GM12892 (cell line): ENCODE data around the gene ERCC6.

Source experiments
- DNase-seq: peaks from one replicate; pipeline ENCODE4 v3.0.0; 2011; ENCODE audit not compliant: insufficient read length
- FAIRE-seq: peaks from 2 replicates; lab custom pipeline; 2011; peaks lifted over from hg19 to GRCh38; lab: Jason Lieb, UNC
- POLR2A ChIP-seq: IDR thresholded peaks from 2 replicates; pipeline ENCODE4 v1.6.1; 2011; ENCODE audit warnings: low read depth, low read length, control low read depth
- POLR2AphosphoS5 ChIP-seq: IDR thresholded peaks from 2 replicates; pipeline ENCODE4 v1.6.1; 2011; ENCODE audit warnings: low read depth, low read length, control low read depth
- TAF1 ChIP-seq: IDR thresholded peaks from 2 replicates; pipeline ENCODE4 v1.6.1; 2011; ENCODE audit warnings: low read depth, mild to moderate bottlenecking, control low read depth, low read length, borderline replicate concordance

ERCC6 gene

DNA sequence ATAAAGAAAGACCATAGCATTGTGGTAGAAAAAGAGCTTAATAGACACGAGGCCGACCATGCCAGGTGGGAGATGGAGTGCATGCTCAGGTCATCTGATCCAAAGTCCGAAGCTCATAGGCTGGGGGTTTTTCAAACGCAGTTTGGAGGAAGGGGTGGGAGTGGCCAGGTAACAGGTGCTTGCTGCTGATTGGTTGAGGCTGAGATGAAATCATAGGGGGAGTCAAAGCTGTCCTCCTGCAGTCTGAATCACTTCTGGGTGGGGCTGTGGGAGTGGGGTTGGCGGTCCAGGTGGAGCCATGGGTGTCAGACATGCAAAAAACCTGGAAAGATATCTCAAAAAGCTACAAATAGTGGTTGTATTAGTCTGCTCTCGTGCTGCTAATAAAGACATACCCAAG lies 2.8 kb upstream of the ERCC6 start:
- no peak for TF ChIP-seq POLR2A
- no peak for TF ChIP-seq TAF1
- TF ChIP-seq POLR2AphosphoS5 = no peak
- FAIRE-seq = no peak
- DNase-seq = no peak

DNA sequence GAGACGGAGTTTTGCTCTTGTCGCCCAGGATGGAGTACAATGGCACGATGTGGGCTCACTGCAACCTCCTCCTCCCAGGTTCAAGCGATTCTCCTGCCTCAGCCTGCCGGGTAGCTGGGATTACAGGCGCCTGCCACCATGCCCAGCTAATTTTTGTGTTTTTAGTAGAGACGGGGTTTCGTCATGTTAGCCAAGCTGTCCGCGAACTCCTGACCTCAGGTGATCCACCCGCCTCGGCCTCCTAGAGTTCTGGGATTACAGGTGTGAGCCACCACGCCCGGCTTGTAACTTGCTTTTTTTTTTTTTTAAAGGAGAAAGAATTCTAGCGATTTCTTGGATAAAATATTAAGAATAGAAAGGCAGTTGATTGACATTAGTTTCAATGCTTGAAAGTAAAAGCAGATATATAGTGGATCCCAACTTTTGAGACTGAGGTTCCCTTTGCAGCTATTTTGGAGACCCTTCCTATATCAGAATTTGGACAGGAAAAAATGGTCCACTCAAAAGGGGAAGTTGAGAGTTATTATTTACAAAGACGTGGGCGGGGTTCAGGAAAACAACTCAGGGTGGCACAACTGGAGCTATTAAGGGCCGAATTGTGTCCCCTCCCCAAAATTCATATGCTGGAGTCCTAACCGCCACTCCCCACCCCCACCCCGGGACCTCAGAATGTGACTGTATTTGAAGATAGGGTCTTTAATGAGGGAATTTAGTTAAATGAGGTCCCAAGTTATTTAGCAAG lies 1.3 kb upstream of the ERCC6 start:
- TF ChIP-seq TAF1 (no peak), POLR2A (no peak), POLR2AphosphoS5 (no peak)
- no peak for FAIRE-seq
- no peak for DNase-seq

DNA sequence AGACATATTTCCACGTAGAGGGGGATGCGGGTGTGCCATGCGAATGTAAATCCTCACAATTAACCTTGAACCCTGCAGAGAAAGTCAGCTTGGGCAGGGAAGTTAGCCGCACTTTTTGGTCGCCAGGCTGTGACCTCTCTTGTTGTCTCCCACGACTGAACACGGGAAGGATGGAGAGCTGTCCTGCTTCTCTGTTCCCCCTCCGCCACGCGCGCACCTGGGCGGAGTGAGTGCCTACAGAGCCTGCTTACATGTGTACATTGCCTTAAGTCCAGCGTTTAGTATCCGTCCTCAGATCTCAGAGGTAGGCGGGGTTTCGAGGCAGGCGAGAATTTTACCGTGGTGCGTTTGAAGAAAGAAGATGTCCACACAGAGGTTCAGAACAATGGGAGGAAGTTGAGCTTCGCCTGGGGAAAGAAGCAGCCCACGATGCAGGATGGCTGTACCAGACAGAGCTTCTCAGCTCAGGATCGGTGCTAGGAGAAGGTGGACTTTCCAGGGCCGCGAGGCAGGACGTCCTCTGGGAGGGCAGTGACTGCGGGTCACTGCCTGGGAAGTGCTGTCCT lies 482 bp upstream of the ERCC6 start:
- TF ChIP-seq TAF1 (no peak), POLR2AphosphoS5 (no peak)
- DNase-seq = peak; percentile 23
- no peak for FAIRE-seq

DNA sequence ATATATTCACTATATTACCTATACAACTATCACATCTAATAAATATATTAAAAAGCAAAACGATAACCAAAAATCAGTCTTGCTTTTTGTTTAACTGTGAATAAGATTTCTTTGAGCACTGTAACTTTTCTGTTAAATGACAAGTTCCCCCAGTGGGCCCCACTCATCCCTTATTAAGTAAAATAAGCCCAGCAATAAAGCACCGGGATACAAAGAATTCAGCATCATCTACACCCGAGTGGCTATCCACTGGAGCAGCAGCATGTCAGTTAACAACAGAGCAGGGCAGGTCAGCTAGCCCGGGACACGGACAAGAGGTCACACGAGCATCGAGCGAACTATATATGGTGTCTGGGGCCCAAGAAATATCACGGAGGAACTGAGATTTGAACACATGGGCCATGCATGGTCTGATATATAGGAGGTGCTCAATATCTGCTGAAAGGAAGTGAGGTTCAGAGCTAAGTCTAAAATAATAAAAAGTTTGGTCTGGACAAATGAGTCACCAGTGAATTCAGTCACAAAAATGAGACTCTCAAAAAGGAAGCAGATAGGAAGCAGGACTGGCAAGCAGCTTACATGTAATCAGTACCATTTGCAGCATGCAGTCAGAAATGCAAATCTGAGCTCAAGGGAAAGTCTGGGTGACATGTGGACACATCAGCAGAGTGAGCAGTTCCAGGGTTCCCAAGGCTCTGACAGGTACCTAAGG lies 4.1 kb downstream of the ERCC6 start:
- FAIRE-seq = peak; percentile 89
- peak; percentile 36 for DNase-seq
- TF ChIP-seq POLR2A = no peak; the same call in 1 of the 2 replicates
- no peak for TF ChIP-seq POLR2AphosphoS5
- no peak for TF ChIP-seq TAF1

DNA sequence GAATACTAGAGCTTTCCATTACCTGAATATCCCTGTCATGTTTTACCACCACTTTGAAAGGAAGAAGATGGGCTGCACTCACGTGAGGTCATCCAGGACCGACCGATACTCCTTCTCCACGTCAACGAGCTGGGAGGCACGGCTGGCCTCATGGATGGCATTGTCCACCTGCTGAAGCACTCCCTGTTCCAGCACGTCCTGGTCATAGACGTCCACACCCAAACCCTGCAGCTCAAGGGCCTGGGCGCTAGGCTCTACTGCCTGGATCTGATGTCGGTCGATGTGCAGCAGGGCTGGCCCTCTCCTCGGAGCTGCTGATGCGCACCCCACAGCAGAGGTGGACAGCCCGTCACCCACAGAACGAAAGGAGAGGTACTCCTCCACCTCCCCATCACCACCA lies 6.5 kb downstream of the ERCC6 start:
- DNase-seq = no peak
- FAIRE-seq = no peak
- no peak for TF ChIP-seq POLR2AphosphoS5
- TF ChIP-seq TAF1 = no peak
- no peak for TF ChIP-seq POLR2A

DNA sequence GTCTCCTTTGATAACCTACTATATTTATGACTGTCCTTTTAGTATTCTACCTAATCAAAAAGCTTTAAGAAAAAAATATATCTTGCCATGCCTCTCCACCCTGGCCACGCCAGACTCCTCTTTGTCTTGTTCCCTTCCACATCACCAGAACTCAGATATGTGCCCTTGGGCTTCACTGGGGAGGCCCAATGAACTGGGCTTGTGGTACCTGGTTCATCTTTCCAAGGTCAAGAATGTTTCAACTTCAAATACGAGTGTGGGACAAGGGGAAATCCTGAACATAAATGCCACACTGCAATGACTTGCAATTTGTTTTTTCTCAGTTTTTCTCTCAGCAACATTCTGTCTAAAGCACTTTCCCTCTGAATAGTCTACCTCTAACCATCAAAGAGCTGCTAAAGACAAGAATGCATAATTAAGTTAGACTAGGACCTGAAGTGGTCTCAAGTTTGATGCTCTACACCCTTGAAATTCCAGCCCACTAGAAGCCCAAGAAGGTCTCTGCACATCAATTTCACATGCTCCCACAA lies 9.9 kb downstream of the ERCC6 start:
- FAIRE-seq = no peak
- TF ChIP-seq POLR2AphosphoS5 = no peak
- TF ChIP-seq POLR2A = no peak
- TF ChIP-seq TAF1 = no peak

DNA sequence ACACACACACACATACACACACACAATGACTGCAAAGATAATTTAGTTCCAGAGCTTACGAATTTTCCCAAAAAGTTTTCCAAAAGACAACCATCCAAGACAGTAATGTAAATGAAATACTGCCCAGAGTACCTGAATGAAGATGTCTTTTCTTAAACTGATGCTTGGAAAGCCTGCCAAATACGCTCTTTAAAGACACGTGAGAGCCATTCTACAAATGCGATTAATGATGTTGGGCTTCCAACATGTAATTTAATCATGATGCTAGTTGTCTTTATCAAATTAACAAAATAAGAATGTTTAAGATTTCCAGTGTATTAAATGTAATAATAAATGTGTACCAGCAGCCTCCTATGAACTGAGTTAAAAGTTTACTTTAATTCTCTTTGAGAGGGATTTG lies 11.1 kb downstream of the ERCC6 start:
- no peak for TF ChIP-seq POLR2A
- no peak for TF ChIP-seq POLR2AphosphoS5
- no peak for TF ChIP-seq TAF1
- DNase-seq = no peak
- no peak for FAIRE-seq

More for the DNA sequence above, 9.9 kb downstream of the ERCC6 start:
- no peak for DNase-seq

DNA sequence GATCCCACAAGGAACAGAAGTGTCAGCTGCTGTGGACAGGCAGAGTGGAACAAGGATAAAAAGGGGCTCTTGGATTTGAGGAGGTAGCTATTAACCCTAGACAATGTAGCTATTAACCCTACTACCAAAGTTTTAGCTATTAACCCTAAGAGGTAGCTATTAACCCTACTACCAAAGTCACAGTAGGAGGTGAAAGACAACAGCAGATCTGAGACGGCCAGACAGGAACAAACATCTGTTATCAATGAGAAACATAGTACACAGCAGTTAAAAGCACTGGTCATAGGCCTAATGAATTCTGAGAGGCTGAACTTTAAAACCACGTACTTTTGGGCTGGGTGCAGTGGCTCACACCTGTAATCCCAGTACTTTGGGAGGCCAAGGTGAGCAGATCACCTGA lies 11.9 kb downstream of the ERCC6 start:
- no peak for FAIRE-seq

DNA sequence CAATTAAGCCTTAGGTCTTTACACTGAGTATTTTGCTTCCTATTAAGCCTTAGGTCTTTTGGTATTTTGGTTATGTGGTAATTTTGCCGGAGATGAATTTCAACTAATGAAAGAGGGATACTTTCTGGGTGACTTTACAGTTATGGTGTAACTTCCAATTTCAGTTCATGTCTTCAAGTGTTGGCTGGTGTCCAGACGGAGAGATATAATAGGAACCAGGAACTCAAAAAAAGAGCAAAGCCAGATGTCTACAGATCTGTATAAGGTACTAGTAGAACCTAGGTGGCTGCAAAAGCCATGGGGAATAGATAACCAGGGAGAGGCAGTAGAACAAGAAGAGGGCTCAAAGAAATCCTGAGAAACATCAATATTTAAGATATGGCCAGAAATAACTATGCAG lies 12.3 kb downstream of the ERCC6 start:
- TF ChIP-seq POLR2A (no peak), POLR2AphosphoS5 (no peak), TAF1 (no peak)
- FAIRE-seq (no peak), DNase-seq (no peak)

More for the DNA sequence above, 11.9 kb downstream of the ERCC6 start:
- TF ChIP-seq POLR2A = no peak
- no peak for TF ChIP-seq TAF1
- no peak for TF ChIP-seq POLR2AphosphoS5
- no peak for DNase-seq

DNA sequence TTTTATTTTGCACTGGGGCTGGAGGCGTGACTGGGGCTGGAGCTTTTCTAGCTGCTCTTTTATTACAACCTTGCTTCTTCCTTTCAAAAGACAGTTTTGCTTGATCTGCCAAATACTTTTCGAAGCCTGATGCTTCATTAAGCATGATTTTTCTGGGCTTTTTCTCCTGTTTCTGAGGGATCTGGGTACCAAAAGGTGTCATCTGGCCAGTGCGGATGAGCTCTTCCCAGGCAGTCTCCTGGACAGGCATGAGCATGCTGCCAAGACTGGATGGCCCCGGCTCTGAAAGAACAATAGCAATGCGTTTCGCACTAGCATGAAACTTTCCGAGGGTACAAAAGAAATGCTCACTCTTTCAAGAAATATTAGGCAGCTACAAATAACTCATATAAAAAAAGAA lies 14.4 kb downstream of the ERCC6 start:
- FAIRE-seq (no peak), DNase-seq (no peak)
- no peak for TF ChIP-seq TAF1
- no peak for TF ChIP-seq POLR2AphosphoS5
- TF ChIP-seq POLR2A = no peak

DNA sequence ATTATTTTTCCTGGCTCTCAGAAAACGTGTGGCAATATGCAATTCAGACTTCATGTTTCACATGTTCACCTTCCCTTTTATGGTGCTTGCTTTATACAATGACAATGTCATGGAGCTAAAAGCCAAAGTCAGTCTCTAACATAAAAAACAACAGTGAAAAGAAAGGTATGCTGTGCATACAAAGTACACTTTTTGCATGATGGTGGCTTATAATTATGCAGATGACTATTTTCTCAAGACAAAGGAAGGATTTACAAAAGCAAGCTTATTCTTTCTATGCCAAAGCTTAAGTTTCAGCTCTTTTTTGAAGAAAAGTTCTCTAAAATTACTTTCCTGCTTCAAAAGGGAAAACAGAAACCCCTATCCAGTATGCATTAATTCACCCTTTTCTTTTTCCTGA lies 15.6 kb downstream of the ERCC6 start:
- no peak for TF ChIP-seq POLR2AphosphoS5
- no peak for TF ChIP-seq POLR2A
- TF ChIP-seq TAF1 = no peak
- no peak for DNase-seq
- FAIRE-seq = no peak
